GM23248 (cell line): ENCODE results near the gene STAT1. TPM values are rescaled to one million over a fixed set of nuclear protein-coding genes. Genes with fewer than 3 reads are reported as not detected.

ENCODE experiments used
- DNase-seq: peaks from one replicate; pipeline ENCODE4 v3.0.0-alpha.2; 2015
- H2AFZ ChIP-seq: fragments of 200-600 bp; sonication (generic); 2 replicates; pipeline ENCODE4 v1.6.1; 2016; ENCODE audit warnings: antibody characterized with exemption
- H3F3A ChIP-seq: fragments of 200-600 bp; sonication (generic); 2 replicates; pipeline ENCODE4 v1.6.1; 2016; ENCODE audit warnings: mild to moderate bottlenecking, antibody characterized with exemption, mixed run types; ENCODE audit not compliant: insufficient read depth
- H3K27ac ChIP-seq: fragments of 200-600 bp; sonication (generic); 2 replicates; pipeline ENCODE4 v1.5.1; 2016; ENCODE audit warnings: mild to moderate bottlenecking
- H3K27me3 ChIP-seq: fragments of 200-600 bp; sonication (generic); replicated peaks from 2 replicates; pipeline ENCODE4 v1.6.1; 2016; ENCODE audit warnings: mild to moderate bottlenecking; ENCODE audit not compliant: insufficient read depth
- H3K36me3 ChIP-seq: fragments of 200-600 bp; sonication (generic); 2 replicates; pipeline ENCODE4 v1.6.1; 2016; ENCODE audit warnings: low read depth, mild to moderate bottlenecking
- H3K4me1 ChIP-seq: fragments of 200-600 bp; sonication (generic); 2 replicates; pipeline ENCODE4 v1.6.1; 2016; ENCODE audit warnings: mild to moderate bottlenecking; ENCODE audit not compliant: insufficient read depth
- H3K4me2 ChIP-seq: fragments of 200-600 bp; sonication (generic); one replicate; pipeline ENCODE4 v1.6.1; 2016; ENCODE audit warnings: mild to moderate bottlenecking; ENCODE audit not compliant: unreplicated experiment
- H3K4me3 ChIP-seq: fragments of 200-600 bp; sonication (generic); 2 replicates; pipeline ENCODE4 v1.5.1; 2016; ENCODE audit warnings: mild to moderate bottlenecking
- H3K79me2 ChIP-seq: fragments of 200-600 bp; sonication (generic); 2 replicates; pipeline ENCODE4 v1.6.1; 2016; ENCODE audit warnings: mild to moderate bottlenecking; ENCODE audit not compliant: insufficient read depth
- H3K9ac ChIP-seq: fragments of 200-600 bp; sonication (generic); 2 replicates; pipeline ENCODE4 v1.6.1; 2016; ENCODE audit warnings: mild to moderate bottlenecking
- H3K9me2 ChIP-seq: fragments of 200-600 bp; sonication (generic); 2 replicates; pipeline ENCODE4 v1.6.1; 2016; ENCODE audit warnings: mixed run types, mild to moderate bottlenecking, moderate library complexity; ENCODE audit not compliant: insufficient read depth
- H3K9me3 ChIP-seq: fragments of 200-600 bp; sonication (generic); one replicate; pipeline ENCODE4 v1.6.1; 2017; ENCODE audit warnings: low read depth
- H4K20me1 ChIP-seq: fragments of 200-600 bp; sonication (generic); 2 replicates; pipeline ENCODE4 v1.6.0; 2016; ENCODE audit not compliant: insufficient read depth
- EZH2 ChIP-seq: fragments of 200-600 bp; sonication (generic); IDR thresholded peaks from 2 replicates; pipeline ENCODE4 v1.6.1; 2018; ENCODE audit warnings: antibody characterized with exemption, mild to moderate bottlenecking; ENCODE audit not compliant: insufficient read depth, poor library complexity, severe bottlenecking
- EZH2phosphoT487 ChIP-seq: fragments of 200-600 bp; sonication (generic); IDR thresholded peaks from 2 replicates; pipeline ENCODE4 v1.6.1; 2018; ENCODE audit warnings: antibody characterized with exemption, moderate library complexity, mild to moderate bottlenecking, low read depth; ENCODE audit not compliant: insufficient read depth
- WGBS, 2 experiments: methylation state at CpG; one replicate each; pipeline ENCODE4 v1.1.6; 2015 to 2017; ENCODE audit warnings: low lambda C conversion rate in 2 of 2, low coverage in 1 of 2; ENCODE audit errors: missing lambda C conversion rate in 2 of 2; 5-methylcytosine and 5-hydroxymethylcytosine counted together
- in situ Hi-C: fragments of 300-500 bp; cut with MboI; formaldehyde crosslinking; loops from 2 replicates; pipeline ENCODE4 v1.15.0; 2020
- polyA plus RNA-seq: library from polyadenylated mRNA; unstranded; fragments of >200 nt; fragmentation: Nextera tagmentation; extraction: Ambion mirVana; gene quantifications from 2 replicates; pipeline ENCODE4 v1.2.1, GENCODE V29; 2016
- total RNA-seq: library from RNA; depleted of rRNA; stranded (reverse); fragments of >200 nt; shearing (Covaris generic); gene quantifications from 2 replicates; pipeline ENCODE4 v1.2.3, GENCODE V29; 2014; rRNA removed

The STAT1 gene
- total and polyA plus RNA-seq, 2 experiments from 2014 or later = 227 to 237 TPM

- Histone ChIP-seq H3K9ac (no peak overlapping the region), H3K4me3 (no peak overlapping the region), H3K4me2 (no peak overlapping the region), H3K27me3 (no peaks in the 10 kb centered on the region), H4K20me1 (0 out of 2 replicates have a peak, but pooled peaks cover 6% of the 10 kb centered on the region), H3K9me2 (no peaks in the 10 kb centered on the region), H3K36me3 (peaks cover 99% of the 10 kb centered on the region), H2AFZ (no peak overlapping the region), H3K27ac (0 out of 2 replicates have a peak overlapping the region, but pooled peaks have one; percentile 8), H3K4me1 (peaks cover 13% of the 10 kb centered on the region), H3K79me2 (peaks cover 99% of the 10 kb centered on the region), H3F3A (peaks cover 91% of the 10 kb centered on the region), H3K9me3 (no peaks in the 10 kb centered on the region)
- 97 to 98% methylated on average over 3 of the region's 3 CpGs for WGBS, 2 experiments
- TF ChIP-seq EZH2 (no peak), EZH2phosphoT487 (no peak)
- no peak for DNase-seq
- in situ Hi-C loops = no loop called here
Observed at GRCh38 chr2:190920085-190920484, 93.9 kb downstream of the STAT1 start.

Other genes starting within 250 kb of the STAT1 start
- 362 and 426 TPM in 2 replicates for gene GLS, start 133.3 kb downstream of the STAT1 start, total RNA-seq
- gene GLS, start 133.3 kb downstream of the STAT1 start, polyA plus RNA-seq = 81.0 and 96.0 TPM in 2 replicates
- gene STAT4, start 136.8 kb upstream of the STAT1 start, total RNA-seq = 1.5 and 3.2 TPM in 2 replicates
- 1.9 and 2.2 TPM in 2 replicates for gene STAT4, start 136.8 kb upstream of the STAT1 start, polyA plus RNA-seq
- 197 and 211 TPM in 2 replicates for gene MYO1B, start 231.2 kb upstream of the STAT1 start, total RNA-seq
- 120 and 126 TPM in 2 replicates for gene MYO1B, start 231.2 kb upstream of the STAT1 start, polyA plus RNA-seq